Measurements from ENCODE around the gene SH2B2. TPM values are rescaled to one million over a fixed set of nuclear protein-coding genes. Genes with fewer than 3 reads are reported as not detected.

Gene SH2B2
- total RNA-seq, 3 donors from 2014 or later (not counting 1 experiment from before 2014, with no cell fraction given) = 1.6 to 2.9 (median 2.0) TPM

- H3K9me3 ChIP-seq (ENCODE audit: control insufficient read depth, insufficient read depth, low read length) = no peaks in the 10 kb centered on the region
- ATAC-seq (no peak), DNase-seq (no peak)
- 98% methylated on average over 4 of the region's 4 CpGs for WGBS (ENCODE audit: insufficient coverage)
- H3K27ac ChIP-seq (ENCODE audit: low read length) = no peak overlapping the region
- H3K4me3 ChIP-seq (ENCODE audit: low read length) = no peak overlapping the region
- H3K27me3 ChIP-seq (ENCODE audit: control insufficient read depth, insufficient read depth, low read length) = no peaks in the 10 kb centered on the region
- Mint-ChIP-seq H3K36me3 (no peaks in the 10 kb centered on the region), H3K4me3 (no peak overlapping the region), H3K27me3 (ENCODE audit: low read depth in 2 of 2) (no peaks in the 10 kb centered on the region), H3K27ac (no peak overlapping the region), H3K9me3 (no peaks in the 10 kb centered on the region), H3K4me1 (no peaks in the 10 kb centered on the region)
- intact Hi-C loops (cut with micrococcal nuclease) = no loop called here
- no peak for TF ChIP-seq CTCF (IDR thresholded peaks at IDR 0.05)
- no peaks in the 10 kb centered on the region for H3K4me1 ChIP-seq (ENCODE audit: control insufficient read depth, insufficient read depth, low read length)
- peaks cover 8% of the 10 kb centered on the region for H3K36me3 ChIP-seq (ENCODE audit: control insufficient read depth, insufficient read depth, low read length)
Measured at GRCh38 chr7:102244601-102245000, 42.1 kb upstream of the SH2B2 start.

- Mint-ChIP-seq H3K4me1 (peaks cover 11 to 14% of the 10 kb centered on the region in 2 donors), H3K9me3 (no peaks in the 10 kb centered on the region), H3K4me3 (no peak overlapping the region), H3K36me3 (peaks cover 8% of the 10 kb centered on the region), H3K27me3 (ENCODE audit: low read depth in 2 of 2) (no peaks in the 10 kb centered on the region), H3K27ac (no peak overlapping the region)
- Histone ChIP-seq H3K4me3 (ENCODE audit: low read length) (no peak overlapping the region), H3K27me3 (ENCODE audit: control insufficient read depth, insufficient read depth, low read length) (no peaks in the 10 kb centered on the region), H3K4me1 (ENCODE audit: control insufficient read depth, insufficient read depth, low read length) (no peaks in the 10 kb centered on the region), H3K9me3 (ENCODE audit: control insufficient read depth, insufficient read depth, low read length) (no peaks in the 10 kb centered on the region), H3K36me3 (ENCODE audit: control insufficient read depth, insufficient read depth, low read length) (peaks cover 4% of the 10 kb centered on the region), H3K27ac (ENCODE audit: low read length) (no peak overlapping the region)
- ATAC-seq (peak in 1 of 3 donors; percentile 21), DNase-seq (no peak)
- 98% methylated on average over 14 of the region's 14 CpGs for WGBS (ENCODE audit: insufficient coverage)
- no peak for TF ChIP-seq CTCF (IDR thresholded peaks at IDR 0.05)
- intact Hi-C loops (cut with micrococcal nuclease) = no loop called here
Measured at GRCh38 chr7:102248081-102248455, 38.6 kb upstream of the SH2B2 start.

DNA sequence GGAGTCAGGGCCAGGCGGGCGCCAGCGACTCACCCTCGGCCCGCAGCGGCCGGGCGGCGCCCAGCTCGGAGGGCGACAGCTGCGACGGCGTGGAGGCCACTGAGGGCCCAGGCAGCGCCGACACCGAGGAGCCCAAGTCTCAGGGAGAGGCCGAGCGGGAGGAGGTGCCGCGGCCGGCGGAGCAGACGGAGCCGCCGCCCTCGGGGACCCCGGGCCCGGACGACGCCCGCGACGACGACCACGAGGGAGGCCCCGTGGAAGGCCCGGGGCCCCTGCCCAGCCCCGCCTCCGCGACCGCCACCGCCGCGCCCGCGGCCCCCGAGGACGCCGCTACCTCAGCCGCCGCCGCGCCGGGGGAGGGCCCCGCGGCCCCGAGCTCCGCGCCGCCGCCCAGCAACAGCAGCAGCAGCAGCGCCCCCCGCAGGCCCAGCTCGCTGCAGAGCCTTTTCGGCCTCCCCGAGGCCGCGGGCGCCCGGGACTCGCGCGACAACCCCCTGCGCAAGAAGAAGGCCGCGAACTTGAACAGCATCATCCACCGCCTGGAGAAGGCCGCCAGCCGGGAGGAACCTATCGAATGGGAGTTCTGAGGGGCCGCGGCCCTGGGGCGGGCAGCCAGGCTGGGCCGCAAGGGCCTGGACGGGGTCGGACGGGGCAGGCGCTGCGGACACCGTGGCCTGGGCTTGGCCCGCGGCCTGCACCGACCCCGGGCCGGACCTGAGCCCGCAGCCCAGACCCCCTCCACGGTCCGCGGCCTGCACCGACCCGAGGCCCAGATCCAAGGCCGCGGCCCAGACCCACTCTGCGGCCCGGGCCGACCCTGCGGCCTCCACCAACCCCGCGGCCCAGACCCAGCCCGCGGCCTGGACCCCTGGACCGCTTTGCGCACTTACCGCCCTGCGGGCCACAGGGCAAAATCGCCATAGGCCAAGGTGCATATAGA lies 37.9 kb upstream of the SH2B2 start:
- no peak overlapping the region for H3K27ac Mint-ChIP-seq
- peaks cover 8% of the 10 kb centered on the region for H3K36me3 Mint-ChIP-seq
- no peaks in the 10 kb centered on the region for H3K9me3 Mint-ChIP-seq
- Histone ChIP-seq H3K27ac (ENCODE audit: low read length) (no peak overlapping the region), H3K36me3 (ENCODE audit: control insufficient read depth, insufficient read depth, low read length) (peaks cover 2% of the 10 kb centered on the region), H3K27me3 (ENCODE audit: control insufficient read depth, insufficient read depth, low read length) (no peaks in the 10 kb centered on the region), H3K9me3 (ENCODE audit: control insufficient read depth, insufficient read depth, low read length) (no peaks in the 10 kb centered on the region), H3K4me3 (ENCODE audit: low read length) (no peak overlapping the region), H3K4me1 (ENCODE audit: control insufficient read depth, insufficient read depth, low read length) (no peaks in the 10 kb centered on the region)
- intact Hi-C loops (cut with micrococcal nuclease) = no loop called here
- no peak overlapping the region for H3K4me3 Mint-ChIP-seq
- ATAC-seq (no peak), DNase-seq (no peak)
- WGBS (ENCODE audit: insufficient coverage) = 97% methylated on average over 117 of the region's 117 CpGs
- no peaks in the 10 kb centered on the region for H3K27me3 Mint-ChIP-seq (ENCODE audit: low read depth in 2 of 2)
- peaks cover 12 to 14% of the 10 kb centered on the region in 2 donors for H3K4me1 Mint-ChIP-seq
- no peak for TF ChIP-seq CTCF (IDR thresholded peaks at IDR 0.05)
